Measurements from ENCODE around the gene BIRC2. TPM values are rescaled to one million over a fixed set of nuclear protein-coding genes. Genes with fewer than 3 reads are reported as not detected.

The BIRC2 gene
- total RNA-seq, 1 experiment from 2014 or later, result 28.2 TPM

DNA sequence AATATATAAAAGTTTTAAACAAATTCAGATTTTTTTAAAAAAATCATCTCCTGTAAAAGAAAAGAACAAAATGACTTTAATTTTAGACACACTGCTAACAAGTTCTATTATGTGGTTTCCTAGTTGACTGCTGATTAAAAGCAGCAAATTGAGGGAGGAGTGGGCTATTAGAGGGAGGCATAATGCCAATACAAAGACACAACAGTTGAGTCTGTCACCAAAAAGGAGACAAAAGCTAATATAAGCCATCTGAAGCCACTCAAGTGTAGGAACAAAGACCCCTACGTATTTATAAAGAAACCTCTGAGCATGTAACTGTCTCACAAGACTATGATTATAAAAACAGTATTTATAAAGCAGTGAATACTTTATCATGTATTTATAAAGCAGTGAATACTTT lies 76.9 kb downstream of the BIRC2 start:
- Histone ChIP-seq H3K4ac (ENCODE audit: low read depth, low read length) (no peak overlapping the region), H2AFZ (ENCODE audit: low read length) (no peak overlapping the region)
- H3K27me3 Mint-ChIP-seq (ENCODE audit: low read depth), result no peaks in the 10 kb centered on the region

More for the DNA sequence above, 76.9 kb downstream of the BIRC2 start:
- H4K5ac ChIP-seq (ENCODE audit: insufficient read length, low read depth, low read length), result no peak overlapping the region
- H3K23me2 ChIP-seq (ENCODE audit: insufficient read length, low read depth, low read length, poor library complexity, severe bottlenecking), result no peaks in the 10 kb centered on the region
- Mint-ChIP-seq H3K36me3 (ENCODE audit: insufficient read depth in 1 of 3, low read depth in 3 of 3) (peaks cover 4 to 8% (median 6%) of the 10 kb centered on the region in 3 experiments), H3K4me3 (no peak overlapping the region), H3K4me1 (peaks cover 4 to 8% of the 10 kb centered on the region in 2 experiments), H3K9me3 (peaks cover 0 to 3% of the 10 kb centered on the region in 2 experiments; a peak in 1 of 5 replicates), H3K27ac (no peak overlapping the region)
- H3K4me1 ChIP-seq (ENCODE audit: insufficient read depth, low read length), result no peaks in the 10 kb centered on the region
- H3K27me3 ChIP-seq (ENCODE audit: insufficient read depth, low read length), result no peaks in the 10 kb centered on the region
- H3K56ac ChIP-seq (ENCODE audit: insufficient read length, low read depth, low read length), result no peak overlapping the region
- no peak overlapping the region for H4K91ac ChIP-seq (ENCODE audit: insufficient read length, low read depth, low read length)
- no peak for DNase-seq
- no peak overlapping the region for H2BK5ac ChIP-seq (ENCODE audit: insufficient read length, low read length)
- H4K8ac ChIP-seq (replicated peaks; ENCODE audit: insufficient read length, low read depth, low read length), result no peak overlapping the region
- no peak overlapping the region for H3K9ac ChIP-seq (ENCODE audit: extremely low read depth, insufficient read length, low read length)
- no peak overlapping the region for H3K18ac ChIP-seq (ENCODE audit: insufficient read length, low read depth, low read length)
- H3K79me1 ChIP-seq (ENCODE audit: insufficient read depth, low read depth, low read length, poor library complexity, severe bottlenecking), result no peaks in the 10 kb centered on the region
- no peaks in the 10 kb centered on the region for H3K9me3 ChIP-seq (ENCODE audit: control insufficient read depth, low read depth, low read length)
- TF ChIP-seq, protein P1, sequence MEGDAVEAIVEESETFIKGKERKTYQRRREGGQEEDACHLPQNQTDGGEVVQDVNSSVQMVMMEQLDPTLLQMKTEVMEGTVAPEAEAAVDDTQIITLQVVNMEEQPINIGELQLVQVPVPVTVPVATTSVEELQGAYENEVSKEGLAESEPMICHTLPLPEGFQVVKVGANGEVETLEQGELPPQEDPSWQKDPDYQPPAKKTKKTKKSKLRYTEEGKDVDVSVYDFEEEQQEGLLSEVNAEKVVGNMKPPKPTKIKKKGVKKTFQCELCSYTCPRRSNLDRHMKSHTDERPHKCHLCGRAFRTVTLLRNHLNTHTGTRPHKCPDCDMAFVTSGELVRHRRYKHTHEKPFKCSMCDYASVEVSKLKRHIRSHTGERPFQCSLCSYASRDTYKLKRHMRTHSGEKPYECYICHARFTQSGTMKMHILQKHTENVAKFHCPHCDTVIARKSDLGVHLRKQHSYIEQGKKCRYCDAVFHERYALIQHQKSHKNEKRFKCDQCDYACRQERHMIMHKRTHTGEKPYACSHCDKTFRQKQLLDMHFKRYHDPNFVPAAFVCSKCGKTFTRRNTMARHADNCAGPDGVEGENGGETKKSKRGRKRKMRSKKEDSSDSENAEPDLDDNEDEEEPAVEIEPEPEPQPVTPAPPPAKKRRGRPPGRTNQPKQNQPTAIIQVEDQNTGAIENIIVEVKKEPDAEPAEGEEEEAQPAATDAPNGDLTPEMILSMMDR (conservative IDR thresholded peaks at IDR 0.05), result no peak
- no peak overlapping the region for H2BK15ac ChIP-seq (ENCODE audit: low read depth, low read length)
- H2AK5ac ChIP-seq (ENCODE audit: insufficient read length, low read length), result no peak overlapping the region
- no peak overlapping the region for H3K4me2 ChIP-seq (ENCODE audit: insufficient read depth, insufficient read length, low read length)
- no peaks in the 10 kb centered on the region for H4K20me1 ChIP-seq (ENCODE audit: control insufficient read depth, insufficient read depth, insufficient read length)
- no peak overlapping the region for H3K14ac ChIP-seq (ENCODE audit: insufficient read depth, low read length)
- no peak overlapping the region for H3K27ac ChIP-seq (ENCODE audit: insufficient read length, low read depth, low read length)
- no peak overlapping the region for H2BK12ac ChIP-seq (ENCODE audit: insufficient read length, low read depth, low read length)
- no peak overlapping the region for H3T11ph ChIP-seq (ENCODE audit: low read length)
- H2BK120ac ChIP-seq (ENCODE audit: low read depth, low read length, poor library complexity, severe bottlenecking), result no peak overlapping the region
- no peak overlapping the region for H3K23ac ChIP-seq (ENCODE audit: insufficient read length, low read depth, low read length)
- WGBS (ENCODE audit: extremely low coverage, insufficient read length, low lambda C conversion rate), result no CpG with 5 or more reads among the region's 1 CpG
- no peak overlapping the region for H2BK20ac ChIP-seq (ENCODE audit: low read depth, low read length, poor library complexity, severe bottlenecking)
- no peaks in the 10 kb centered on the region for H3K79me2 ChIP-seq (ENCODE audit: insufficient read depth, low read length)
